HL-60/S4 treated with phorbol 12-myristate 13-acetate at 8.2 ng/mL for 4 days and 3 days (cell line): Measurements from ENCODE around the gene DOCK1.
"Not testable (repeated sequence)": the region's sequence is repeated elsewhere in the genome, so short reads cannot be mapped to it uniquely, and the experiment has no call there.

ENCODE experiments used
- in situ Hi-C: fragments of 300-500 bp; cut with MboI; formaldehyde crosslinking; loops from 2 replicates; pipeline ENCODE4 v1.15.0; 2022; ENCODE audit warnings: low sequenced_read_pairs

Gene DOCK1

DNA sequence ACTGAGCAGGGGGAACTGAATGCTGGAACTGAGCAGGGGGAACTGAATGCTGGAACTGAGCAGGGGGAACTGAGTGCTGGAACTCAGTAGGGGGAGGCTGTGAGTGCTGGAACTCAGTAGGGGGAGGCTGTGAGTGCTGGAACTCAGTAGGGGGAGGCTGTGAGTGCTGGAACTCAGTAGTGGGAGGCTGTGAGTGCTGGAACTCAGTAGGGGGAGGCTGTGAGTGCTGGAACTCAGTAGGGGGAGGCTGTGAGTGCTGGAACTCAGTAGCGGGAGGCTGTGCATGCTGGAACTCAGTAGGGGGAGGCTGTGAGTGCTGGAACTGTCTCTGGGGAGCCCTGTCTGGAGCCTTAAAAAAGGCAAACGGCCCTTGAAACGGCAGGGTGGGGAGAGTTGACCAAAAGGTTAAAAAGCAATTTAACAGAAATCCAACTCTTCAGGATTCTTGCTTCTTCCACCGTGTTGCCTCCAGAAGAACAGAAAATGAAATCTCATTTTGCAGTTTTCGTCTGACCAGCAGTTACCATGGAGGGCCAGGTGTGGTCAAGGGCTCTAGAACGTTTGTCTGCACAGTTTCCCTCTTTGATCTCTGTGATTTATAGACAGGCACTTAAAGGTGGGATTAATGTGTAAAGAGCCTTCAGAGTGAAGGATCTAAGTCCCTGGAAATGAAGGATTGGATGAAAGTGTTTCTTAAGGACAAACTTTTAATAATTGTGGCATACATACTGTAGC, 19.1 kb downstream of the DOCK1 start:
- in situ Hi-C loops, result no loop called here

GRCh38 chr10:126924915-126925300, 19.7 kb downstream of the DOCK1 start:
- in situ Hi-C loops, result no loop called here

DNA sequence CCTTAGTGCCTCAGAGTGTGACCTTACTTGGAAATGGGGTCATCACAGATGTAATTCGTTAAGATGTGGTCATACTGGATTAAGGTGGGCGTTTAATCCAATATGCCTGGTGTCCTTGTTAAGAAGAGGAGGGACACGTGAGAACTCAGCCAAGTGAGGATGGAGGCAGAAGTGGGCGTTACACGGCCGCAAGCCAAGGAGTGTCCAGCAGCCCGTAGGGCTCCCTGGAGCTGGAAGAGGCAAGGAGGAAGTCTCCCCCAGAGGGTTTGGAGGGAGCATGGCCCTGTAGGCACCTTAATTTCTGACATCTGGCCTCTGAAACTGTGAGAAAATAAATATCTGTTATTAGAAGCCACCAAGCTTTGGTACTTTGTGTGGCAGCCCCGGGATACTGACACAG, 21.3 kb downstream of the DOCK1 start:
- in situ Hi-C loops, result no loop called here

DNA sequence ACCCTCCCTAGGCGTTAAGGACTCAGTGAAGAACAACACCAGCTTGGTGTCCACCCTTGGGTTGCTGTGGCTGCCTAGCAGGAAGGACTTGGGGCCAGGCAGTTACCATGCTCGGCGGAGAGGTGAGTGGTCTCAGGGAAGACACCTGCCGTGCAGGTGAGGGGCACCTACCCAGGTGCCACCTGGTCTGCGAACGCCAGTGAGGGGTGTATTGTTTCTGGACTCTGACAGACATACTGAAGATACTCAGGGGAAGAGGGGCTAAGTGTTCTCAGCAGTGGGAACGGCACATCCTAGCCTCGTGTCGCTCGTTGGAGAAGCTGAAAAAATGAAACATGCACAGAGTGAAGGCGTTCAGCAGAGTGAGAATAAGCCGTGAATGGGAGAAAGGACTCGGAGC, 22.6 kb downstream of the DOCK1 start:
- in situ Hi-C loops, result no loop called here

- in situ Hi-C loops, result no loop called here
Observed at GRCh38 chr10:126928274-126928673, 23.0 kb downstream of the DOCK1 start.

DNA sequence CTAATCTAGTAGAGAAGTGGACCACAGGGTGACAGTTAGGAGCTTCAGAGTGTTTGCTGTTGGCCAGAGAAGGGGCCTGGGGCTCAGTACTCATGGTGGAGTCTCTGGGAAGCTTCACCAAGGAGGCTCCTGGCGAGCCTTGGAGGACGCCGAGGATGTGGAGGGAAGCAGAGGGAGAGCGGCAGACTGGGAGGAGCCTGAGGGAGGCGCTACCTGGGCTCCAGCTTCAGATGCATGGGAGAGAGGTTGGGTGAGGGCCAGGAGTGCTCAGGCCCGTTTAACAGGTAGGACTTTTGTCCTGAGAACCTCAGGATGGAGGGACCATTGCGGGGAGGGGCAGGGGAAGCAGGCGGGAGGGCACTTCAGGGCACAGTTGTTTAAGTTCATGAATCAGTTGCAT, 24.2 kb downstream of the DOCK1 start:
- in situ Hi-C loops, result no loop called here

- in situ Hi-C loops, result no loop called here
Observed at GRCh38 chr10:126930131-126930882, 25.1 kb downstream of the DOCK1 start.

DNA sequence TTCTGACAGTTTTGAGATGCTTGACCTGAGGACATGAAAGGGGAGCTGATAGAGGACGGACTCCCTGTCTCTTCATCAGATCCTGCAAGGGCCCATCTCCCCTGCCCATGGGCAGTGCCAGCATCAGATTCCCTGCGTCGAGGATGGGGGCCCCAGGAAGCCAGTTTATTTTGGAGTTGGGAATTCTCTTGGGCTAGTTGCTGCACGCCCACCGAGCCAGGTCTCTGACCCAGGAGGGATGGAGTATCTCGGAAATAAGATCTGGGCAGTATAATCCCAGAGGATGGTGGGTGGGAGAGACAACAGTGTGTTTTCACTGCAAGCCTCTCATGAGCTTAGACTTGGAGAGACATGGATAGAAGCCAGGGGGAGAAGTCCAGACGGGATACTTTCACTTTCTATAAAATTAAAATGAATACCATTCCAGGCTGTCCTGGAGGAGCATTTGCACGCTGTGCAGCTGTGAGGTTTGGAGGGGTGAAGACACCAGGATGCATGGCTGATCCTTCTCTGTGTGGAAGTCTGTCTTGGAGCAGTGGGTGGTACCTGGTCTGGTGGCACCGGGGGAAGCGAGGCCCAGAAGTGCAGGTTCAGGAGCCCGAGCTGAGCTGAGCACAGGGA, 25.8 kb downstream of the DOCK1 start:
- in situ Hi-C loops, result no loop called here

- in situ Hi-C loops, result no loop called here
Observed at GRCh38 chr10:126931544-126931943, 26.3 kb downstream of the DOCK1 start.

DNA sequence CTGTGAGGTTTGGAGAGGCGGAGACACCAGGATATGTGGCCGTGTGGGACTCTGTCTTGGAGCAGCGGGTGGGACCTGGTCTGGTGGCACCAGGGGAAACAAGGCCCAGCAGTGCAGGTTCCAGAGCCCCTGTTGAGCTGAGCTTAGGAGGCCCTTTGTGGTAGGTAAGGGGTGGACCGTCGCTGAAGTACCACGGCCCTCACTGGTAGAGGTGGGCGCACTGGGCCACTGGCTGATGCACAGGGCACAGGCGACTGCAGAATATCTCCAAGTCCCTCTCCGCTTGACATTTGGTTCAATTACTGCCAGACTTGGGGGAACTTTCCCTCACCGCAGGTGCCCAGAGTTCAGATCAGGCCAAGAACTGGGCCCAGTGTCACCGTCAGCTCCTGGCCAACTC, 27.3 kb downstream of the DOCK1 start:
- in situ Hi-C loops, result no loop called here

DNA sequence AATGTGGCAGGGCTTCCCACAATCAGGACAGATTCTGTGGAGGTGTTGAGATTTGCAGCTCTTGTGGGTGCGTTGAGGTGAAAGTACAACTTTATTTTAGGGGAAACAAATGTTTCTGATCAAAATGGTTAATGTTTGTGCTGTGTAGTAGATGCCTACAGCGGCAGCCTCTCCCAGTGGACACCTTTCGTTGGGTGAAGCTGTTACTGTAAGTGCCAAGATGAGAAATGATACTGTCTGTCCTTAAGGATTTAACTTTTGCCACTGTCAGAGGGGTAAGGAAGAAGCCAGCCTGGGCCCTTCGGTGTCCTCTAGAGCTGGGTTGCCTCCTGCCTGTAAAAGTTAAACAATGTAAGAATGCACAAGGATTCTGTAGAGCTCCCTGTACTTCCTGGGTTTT, 27.9 kb downstream of the DOCK1 start:
- in situ Hi-C loops, result no loop called here

DNA sequence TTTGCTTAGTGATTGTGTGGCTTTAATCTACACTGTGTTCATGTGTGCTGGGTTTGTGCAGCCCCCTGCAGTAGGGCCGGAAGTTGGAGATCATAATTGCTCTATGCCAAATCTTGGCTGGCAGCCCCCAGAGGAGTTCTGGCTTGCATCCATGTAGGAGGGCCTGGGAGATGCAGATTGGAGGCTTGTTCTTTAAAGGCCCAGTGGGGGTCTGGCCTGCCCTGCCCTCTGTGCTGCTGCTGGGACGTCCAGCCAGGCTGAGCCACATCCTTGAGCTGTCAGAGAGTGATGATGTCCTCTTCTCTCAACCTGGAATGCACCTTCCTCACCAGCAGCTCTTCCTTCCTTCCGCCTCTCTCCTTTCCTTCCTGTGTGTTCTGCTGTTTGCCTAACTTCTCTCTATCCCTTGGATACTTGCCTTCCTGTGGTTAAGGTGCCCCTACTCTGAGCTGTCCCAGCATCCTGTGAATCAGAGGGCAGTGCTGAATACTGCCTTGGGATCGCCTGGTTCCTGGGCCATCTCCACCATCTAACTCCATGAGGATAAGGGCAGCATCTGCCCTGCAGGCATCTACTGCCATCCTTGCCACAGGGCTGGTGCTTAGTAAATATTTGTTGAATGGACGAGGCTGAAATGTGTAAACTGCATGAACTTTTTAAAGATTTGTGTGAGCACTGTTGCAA, 30.2 kb downstream of the DOCK1 start:
- in situ Hi-C loops, result no loop called here

- in situ Hi-C loops, result no loop called here
Observed at GRCh38 chr10:126937026-126937425, 31.8 kb downstream of the DOCK1 start.

- in situ Hi-C loops, result not testable (repeated sequence)
Observed at GRCh38 chr10:126938121-126938520, 32.9 kb downstream of the DOCK1 start.

- in situ Hi-C loops, result no loop called here
Observed at GRCh38 chr10:126939706-126940105, 34.5 kb downstream of the DOCK1 start.

- in situ Hi-C loops, result no loop called here
Observed at GRCh38 chr10:126940670-126941310, 35.6 kb downstream of the DOCK1 start.

- in situ Hi-C loops, result no loop called here
Observed at GRCh38 chr10:126944191-126944590, 39.0 kb downstream of the DOCK1 start.

DNA sequence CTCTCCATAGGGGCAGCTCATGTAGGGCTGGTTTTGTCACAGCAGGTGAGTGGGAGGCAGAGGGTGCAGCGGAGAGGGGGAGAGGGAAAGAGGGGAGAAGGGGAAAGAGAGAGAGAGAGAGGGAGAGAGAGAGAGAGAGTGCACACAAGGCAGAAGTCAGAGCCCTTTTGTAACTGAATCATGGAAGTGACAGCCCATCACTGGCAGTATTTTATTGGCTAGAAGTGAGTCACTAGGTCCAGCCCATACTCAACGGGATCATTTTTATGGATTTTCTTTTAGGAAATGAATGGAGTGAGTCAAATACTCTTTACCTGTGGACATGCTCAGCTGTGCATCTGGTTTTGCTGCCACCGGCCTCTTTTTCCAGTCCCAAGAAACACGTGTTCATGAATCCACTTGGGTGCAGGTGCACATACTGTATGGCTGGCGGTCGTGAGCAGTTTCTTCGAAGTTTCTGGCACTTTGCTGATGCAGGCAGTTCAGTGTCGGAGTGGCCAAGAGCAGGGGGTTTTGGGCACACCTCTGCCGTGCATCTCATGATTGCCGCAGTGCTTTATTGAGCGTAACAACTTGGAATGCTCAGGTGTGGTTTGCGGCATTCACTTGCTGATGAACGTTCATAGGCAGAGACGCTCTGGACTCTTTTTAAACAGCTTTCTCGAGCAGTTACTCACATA, 40.3 kb downstream of the DOCK1 start:
- in situ Hi-C loops, result no loop called here

DNA sequence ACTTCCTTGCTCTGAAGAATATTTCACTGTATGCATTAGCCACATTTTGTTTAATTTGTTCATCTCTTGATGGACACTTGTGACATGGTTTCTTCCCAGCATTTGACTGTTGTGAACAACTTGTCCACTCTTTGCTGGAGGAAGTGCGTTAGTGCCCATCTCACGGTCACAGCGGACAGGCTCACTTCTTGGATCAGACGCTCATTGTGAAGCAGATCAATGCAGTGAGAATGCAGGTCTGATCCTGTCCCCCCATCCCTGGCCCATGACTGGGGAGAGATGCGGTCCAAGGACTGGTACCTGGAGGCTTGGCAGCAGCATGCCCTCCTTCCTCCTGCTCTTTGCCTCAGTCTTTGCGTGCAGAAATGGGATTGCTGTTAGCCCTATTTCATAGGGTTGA, 41.5 kb downstream of the DOCK1 start:
- in situ Hi-C loops, result no loop called here

DNA sequence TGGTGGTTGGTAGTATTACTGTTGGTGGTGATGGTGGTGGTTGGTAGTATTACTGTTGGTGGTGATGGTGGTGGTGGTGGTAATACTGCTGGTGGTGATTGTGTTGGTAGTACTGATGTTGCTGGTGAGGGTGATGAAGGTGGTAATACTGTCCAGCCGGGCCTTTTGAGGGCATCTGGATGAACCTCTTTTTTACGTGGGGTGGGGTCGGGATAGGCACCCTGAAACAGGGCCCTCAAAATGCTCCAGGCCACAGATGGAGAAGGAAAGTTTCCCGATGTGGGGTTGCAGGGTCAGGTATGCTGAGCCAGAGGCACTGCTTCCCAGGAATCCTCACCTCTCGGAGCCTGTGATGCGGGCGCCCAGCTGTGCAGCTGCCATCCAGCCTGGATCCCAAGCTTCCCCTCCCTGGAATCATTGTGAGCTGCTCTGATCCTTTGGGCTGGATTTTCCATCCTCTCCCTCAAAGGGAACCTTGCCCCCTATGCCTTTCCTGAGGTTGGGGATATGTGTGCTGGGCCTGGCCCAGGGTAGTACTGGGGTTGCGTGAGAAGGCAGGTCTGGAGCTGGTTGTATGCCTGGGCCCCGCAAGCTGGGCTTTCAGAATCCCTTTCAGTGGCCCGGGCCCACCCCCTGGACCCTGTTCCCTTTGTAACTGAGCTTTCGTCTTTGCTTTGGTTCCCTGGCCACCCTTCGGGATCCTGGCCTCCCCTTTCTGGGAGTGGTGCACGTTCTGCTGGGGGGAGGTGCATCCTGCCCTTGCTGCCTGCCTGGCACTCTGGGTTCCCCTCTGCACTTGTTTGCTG, 43.3 kb downstream of the DOCK1 start:
- in situ Hi-C loops, result no loop called here
